HCT116 (cell line): ENCODE results near the gene AFAP1. TPM values are rescaled to one million over a fixed set of nuclear protein-coding genes. Genes with fewer than 3 reads are reported as not detected.

ENCODE experiments used
- ATAC-seq: fragments of 200-7000 bp; cut with Tn5 transposase; 2 replicates; pipeline ENCODE4 v1.9.1; 2020; ENCODE audit warnings: mild to moderate bottlenecking, moderate library complexity
- BruUV-seq: library from RNA; stranded (reverse); fragments of 400-500 nt; replicated peaks from 2 replicates; lab custom pipeline; 2021; lab: Mats Ljungman, UMichigan
- CTCF ChIA-PET: fragments of 300-600 bp; sonication (Branson Sonifier 250); formaldehyde crosslinking; loops from one replicate; lab custom pipeline; 2021; ENCODE audit warnings: antibody characterized with exemption; lab: Charles Lee
- POLR2A ChIA-PET: fragments of 300-600, 350-600 bp; sonication (Branson Sonifier 250); formaldehyde crosslinking; loops from one replicate; lab custom pipeline; 2021; ENCODE audit warnings: antibody characterized with exemption; lab: Charles Lee
- RAD21 ChIA-PET, 2 experiments: fragments of 300-600 bp; sonication (Branson Sonifier 250); formaldehyde crosslinking; loops; one replicate each; lab custom pipeline; 2023; ENCODE audit warnings: low total read pairs in 2 of 2; ENCODE audit not compliant: uncharacterized antibody in 2 of 2, unreplicated experiment in 2 of 2, low non-redundant PET in 1 of 2; lab: Charles Lee
- DNase-seq: peaks from one replicate; pipeline ENCODE4 v3.0.0-alpha.2; 2010; ENCODE audit warnings: low read depth, low spot score
- H2AFZ ChIP-seq: fragments of 200-600 bp; shearing (Covaris generic), sonication (generic); 2 replicates; pipeline ENCODE4 v1.6.1; 2017; ENCODE audit warnings: low read depth, mixed run types, mixed read lengths, antibody characterized with exemption, low read length; ENCODE audit not compliant: poor library complexity, severe bottlenecking
- H3K27ac ChIP-seq: 2 replicates; pipeline ENCODE4 v1.5.1; 2012; ENCODE audit warnings: low read depth, low read length
- H3K27me3 ChIP-seq: fragments of 200-600 bp; sonication (generic); 2 replicates; pipeline ENCODE4 v1.6.1; 2016; ENCODE audit warnings: mixed run types, low read length, mixed read lengths; ENCODE audit not compliant: insufficient read depth
- H3K36me3 ChIP-seq, 2 experiments: fragments of 200-500 bp in 1 of 2; fragments of 200-600 bp in 1 of 2; sonication (Bioruptor generic) in 1 of 2; sonication (generic) in 1 of 2; 2 replicates each; pipeline versions ENCODE4 v1.5.1 to v1.6.1; 2014 to 2016; ENCODE audit warnings: low read length in 2 of 2, inconsistent platforms in 1 of 2, mixed read lengths in 1 of 2, mixed run types in 1 of 2; ENCODE audit not compliant: insufficient read depth in 2 of 2, control insufficient read depth in 1 of 2
- H3K4me1 ChIP-seq, 2 experiments: fragments of 200-600 bp in 1 of 2; sonication (generic) in 1 of 2; 2 replicates each; pipeline versions ENCODE4 v1.5.1 to v1.6.1; 2012 to 2017; ENCODE audit warnings: low read length in 2 of 2, inconsistent platforms in 1 of 2, mild to moderate bottlenecking in 1 of 2, mixed read lengths in 1 of 2, mixed run types in 1 of 2, moderate library complexity in 1 of 2; ENCODE audit not compliant: insufficient read depth in 2 of 2, control insufficient read depth in 1 of 2
- H3K4me2 ChIP-seq: fragments of 200-600 bp; sonication (generic); 2 replicates; pipeline ENCODE4 v1.6.1; 2017; ENCODE audit warnings: mixed run types, low read length, mixed read lengths
- H3K4me3 ChIP-seq, 2 experiments: fragments of 200-600 bp in 1 of 2; sonication (generic) in 1 of 2; replicated peaks in 1 of 2; 2 replicates each; pipeline ENCODE4 v1.5.1; 2011 to 2016; ENCODE audit warnings: low read length in 2 of 2, control low read depth in 1 of 2, low read depth in 1 of 2, mild to moderate bottlenecking in 1 of 2, mixed read lengths in 1 of 2, mixed run types in 1 of 2
- H3K79me2 ChIP-seq: fragments of 200-600 bp; sonication (generic); 2 replicates; pipeline ENCODE4 v1.6.1; 2017; ENCODE audit warnings: mild to moderate bottlenecking, mixed run types, low read length, moderate library complexity, mixed read lengths; ENCODE audit not compliant: insufficient read depth
- H3K9ac ChIP-seq: fragments of 200-600 bp; sonication (generic); 2 replicates; pipeline ENCODE4 v1.6.1; 2016; ENCODE audit warnings: low read length, mixed read lengths
- H3K9me2 ChIP-seq: fragments of 200-600 bp; sonication (generic), shearing (Covaris generic); 2 replicates; pipeline ENCODE4 v1.6.1; 2017; ENCODE audit warnings: mixed run types, mild to moderate bottlenecking, moderate library complexity; ENCODE audit not compliant: insufficient read depth
- H3K9me3 ChIP-seq, 2 experiments: fragments of 200-500 bp in 1 of 2; fragments of 200-600 bp in 1 of 2; sonication (Bioruptor generic) in 1 of 2; sonication (generic) in 1 of 2; 2 replicates each; pipeline ENCODE4 v1.6.1; 2014 to 2017; ENCODE audit warnings: low read length in 2 of 2, mixed read lengths in 2 of 2, inconsistent platforms in 1 of 2, low read depth in 1 of 2, mild to moderate bottlenecking in 1 of 2, mixed run types in 1 of 2, moderate library complexity in 1 of 2; ENCODE audit not compliant: control insufficient read depth in 1 of 2, insufficient read depth in 1 of 2
- H4K20me1 ChIP-seq: fragments of 200-600 bp; sonication (generic), shearing (Covaris generic); 2 replicates; pipeline ENCODE4 v1.6.1; 2017; ENCODE audit warnings: mixed run types, mild to moderate bottlenecking, moderate library complexity; ENCODE audit not compliant: insufficient read depth
- CBX3 ChIP-seq: IDR thresholded peaks from 2 replicates; pipeline ENCODE4 v1.6.1; 2012; ENCODE audit warnings: low read depth
- CEBPB ChIP-seq: IDR thresholded peaks from 2 replicates; pipeline ENCODE4 v1.6.1; 2012; ENCODE audit warnings: low read depth
- CTCF ChIP-seq, 3 experiments: fragments of 200-600 bp in 1 of 3; sonication (generic) in 1 of 3; IDR thresholded peaks in 2 of 3; conservative IDR thresholded peaks in 1 of 3; 2 replicates each; pipeline ENCODE4 v1.5.1; 2012 to 2017; ENCODE audit warnings: low read depth in 2 of 3, low read length in 2 of 3, antibody characterized with exemption in 1 of 3, borderline replicate concordance in 1 of 3, control low read depth in 1 of 3, mild to moderate bottlenecking in 1 of 3, mixed read lengths in 1 of 3, mixed run types in 1 of 3, moderate library complexity in 1 of 3; ENCODE audit not compliant: insufficient read depth in 1 of 3
- EGR1 ChIP-seq: IDR thresholded peaks from 2 replicates; pipeline ENCODE4 v1.6.1; 2012; ENCODE audit warnings: low read depth
- EZH2 ChIP-seq: fragments of 200-600 bp; sonication (generic); IDR thresholded peaks from 2 replicates; pipeline ENCODE4 v1.6.1; 2017; ENCODE audit warnings: antibody characterized with exemption, mixed run types
- EZH2phosphoT487 ChIP-seq: fragments of 200-600 bp; IDR thresholded peaks from 2 replicates; pipeline ENCODE4 v1.6.1; 2018; ENCODE audit warnings: antibody characterized with exemption, borderline replicate concordance
- FOSL1 ChIP-seq: IDR thresholded peaks from 2 replicates; pipeline ENCODE4 v1.6.1; 2012; ENCODE audit warnings: low read depth
- JUND ChIP-seq: IDR thresholded peaks from 2 replicates; pipeline ENCODE4 v1.6.1; 2012
- MAX ChIP-seq: IDR thresholded peaks from 2 replicates; pipeline ENCODE4 v1.6.1; 2012
- POLR2AphosphoS5 ChIP-seq: IDR thresholded peaks from 2 replicates; pipeline ENCODE4 v1.6.1; 2011; ENCODE audit warnings: mild to moderate bottlenecking, low read depth, low read length, moderate library complexity
- RAD21 ChIP-seq: IDR thresholded peaks from 2 replicates; pipeline ENCODE4 v1.6.1; 2012; ENCODE audit warnings: low read depth, mild to moderate bottlenecking
- SIN3A ChIP-seq: IDR thresholded peaks from 2 replicates; pipeline ENCODE4 v1.6.1; 2012; ENCODE audit warnings: low read depth
- SP1 ChIP-seq: IDR thresholded peaks from 2 replicates; pipeline ENCODE4 v1.6.1; 2012; ENCODE audit warnings: low read depth
- SRF ChIP-seq: IDR thresholded peaks from 2 replicates; pipeline ENCODE4 v1.6.1; 2012; ENCODE audit warnings: low read depth
- TCF7L2 ChIP-seq: IDR thresholded peaks from 2 replicates; pipeline ENCODE4 v1.7.0; 2011; ENCODE audit warnings: borderline replicate concordance, inconsistent platforms; ENCODE audit not compliant: insufficient read depth, insufficient read length; ENCODE audit errors: extremely low read depth
- YY1 ChIP-seq: IDR thresholded peaks from 2 replicates; pipeline ENCODE4 v1.6.1; 2011; ENCODE audit warnings: low read length, low read depth, moderate library complexity, mild to moderate bottlenecking; ENCODE audit not compliant: insufficient replicate concordance; ENCODE audit errors: extremely low read depth
- ZBTB33 ChIP-seq: IDR thresholded peaks from 2 replicates; pipeline ENCODE4 v1.6.1; 2011; ENCODE audit warnings: mild to moderate bottlenecking, low read length, moderate library complexity; ENCODE audit not compliant: insufficient replicate concordance; ENCODE audit errors: extremely low read depth
- ZFX ChIP-seq: fragments of 450-650 bp; IDR thresholded peaks from 2 replicates; pipeline ENCODE4 v1.6.1; 2017
- ZNF274 ChIP-seq: fragments of 200-500 bp; sonication (Bioruptor generic); IDR thresholded peaks from 2 replicates; pipeline ENCODE4 v1.6.1; 2014; ENCODE audit warnings: mild to moderate bottlenecking, low read depth, low read length, inconsistent platforms
- intact Hi-C: fragments of 100-400 bp; cut with micrococcal nuclease; formaldehyde crosslinking; loops from 2 replicates; pipeline ENCODE4 v1.10.0; 2022
- total RNA-seq: library from RNA; stranded (reverse); gene quantifications from one replicate; pipeline ENCODE4 v1.2.1, GENCODE V29; 2021; ENCODE audit not compliant: unreplicated experiment

AFAP1 gene
- total RNA-seq, 1 experiment from 2014 or later: 19.4 TPM

- no peaks in the 10 kb centered on the region for H3K9me2 ChIP-seq
- no peaks in the 10 kb centered on the region for H4K20me1 ChIP-seq
- ChIA-PET CTCF (no interaction called here), POLR2A (interaction anchor here (1.3 kb wide), 1 partner anchor 16 kb away, joined by 3 read pairs; no protein-coding TSS in a partner anchor), RAD21 (no interaction called here)
- intact Hi-C loops: no loop called here
- H2AFZ ChIP-seq: no peak overlapping the region
- peaks cover 7 to 12% of the 10 kb centered on the region in 2 experiments; a peak in 2 of 4 replicates for H3K4me1 ChIP-seq
- H3K9ac ChIP-seq: no peak overlapping the region
- H3K36me3 ChIP-seq: no peaks in the 10 kb centered on the region
- DNase-seq (no peak), ATAC-seq (no peak)
- no peak overlapping the region for H3K4me2 ChIP-seq
- H3K9me3 ChIP-seq: no peaks in the 10 kb centered on the region
- H3K79me2 ChIP-seq: no peaks in the 10 kb centered on the region
- H3K27ac ChIP-seq: no peak overlapping the region
- TF ChIP-seq EGR1: no peak
- TF ChIP-seq CTCF (IDR thresholded peaks at IDR 0.05 in 2 of 3, conservative IDR thresholded peaks at IDR 0.05 in 1 of 3; ENCODE audit: borderline replicate concordance in 1 of 3, insufficient read depth in 1 of 3, low read depth in 2 of 3, low read length in 2 of 3): no peak
- TF ChIP-seq YY1: no peak
- TF ChIP-seq CEBPB: no peak
- TF ChIP-seq SRF: no peak
- no peak for TF ChIP-seq ZBTB33
- no peak for TF ChIP-seq ZNF274
- TF ChIP-seq TCF7L2: no peak
- TF ChIP-seq SP1: no peak
- TF ChIP-seq POLR2AphosphoS5: no peak
- TF ChIP-seq SIN3A: no peak
- TF ChIP-seq JUND: no peak
- TF ChIP-seq ZFX: no peak
- TF ChIP-seq EZH2: no peak
- no peak for TF ChIP-seq RAD21
- TF ChIP-seq FOSL1: no peak
- no peak for TF ChIP-seq MAX
- no peak for TF ChIP-seq CBX3
- no peak for TF ChIP-seq EZH2phosphoT487
- H3K27me3 ChIP-seq: no peaks in the 10 kb centered on the region
- no peak overlapping the region for H3K4me3 ChIP-seq
- no TSS peak for BruUV-seq
Measured at GRCh38 chr4:7827566-7827965, 112.1 kb downstream of the AFAP1 start.
